Measurements from ENCODE around the gene CAV1.
A peak's percentile ranks its signal among the peaks of the same experiment; 100 is the strongest.

The CAV1 gene

GRCh38 chr7:116592445-116592844 is 67.6 kb downstream of the CAV1 start:
- TF ChIP-seq, protein P1, sequence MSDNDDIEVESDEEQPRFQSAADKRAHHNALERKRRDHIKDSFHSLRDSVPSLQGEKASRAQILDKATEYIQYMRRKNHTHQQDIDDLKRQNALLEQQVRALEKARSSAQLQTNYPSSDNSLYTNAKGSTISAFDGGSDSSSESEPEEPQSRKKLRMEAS (IDR thresholded peaks at IDR 0.05): no peak
- TF ChIP-seq TEAD4 (IDR thresholded peaks at IDR 0.05) (no peak), ZBTB7A (IDR thresholded peaks at IDR 0.05; ENCODE audit: low read depth) (no peak), TCF12 (IDR thresholded peaks at IDR 0.05; ENCODE audit: low read depth) (no peak), FOXM1 (IDR thresholded peaks at IDR 0.05; ENCODE audit: borderline replicate concordance, low read depth) (no peak), EGR1 (IDR thresholded peaks at IDR 0.05) (no peak), TAF1 (IDR thresholded peaks at IDR 0.05; ENCODE audit: low read depth) (no peak), RAD21 (IDR thresholded peaks at IDR 0.05; ENCODE audit: low read depth) (no peak), CEBPB (IDR thresholded peaks at IDR 0.05) (no peak), EP300 (IDR thresholded peaks at IDR 0.05; ENCODE audit: borderline replicate concordance) (no peak), YY1 (IDR thresholded peaks at IDR 0.05; ENCODE audit: low read depth) (no peak), USF1 (IDR thresholded peaks at IDR 0.05) (no peak)

GRCh38 chr7:116593359-116594075 is 68.7 kb downstream of the CAV1 start:
- TF ChIP-seq TCF12 (IDR thresholded peaks at IDR 0.05; ENCODE audit: low read depth) (no peak), CEBPB (IDR thresholded peaks at IDR 0.05) (no peak), ZBTB7A (IDR thresholded peaks at IDR 0.05; ENCODE audit: low read depth) (no peak), FOXM1 (IDR thresholded peaks at IDR 0.05; ENCODE audit: borderline replicate concordance, low read depth) (no peak), USF1 (IDR thresholded peaks at IDR 0.05) (no peak), TAF1 (IDR thresholded peaks at IDR 0.05; ENCODE audit: low read depth) (no peak), TEAD4 (IDR thresholded peaks at IDR 0.05) (no peak), NFIC (IDR thresholded peaks at IDR 0.05) (no peak), CREB1 (IDR thresholded peaks at IDR 0.05; ENCODE audit: low read depth) (no peak), YY1 (IDR thresholded peaks at IDR 0.05; ENCODE audit: low read depth) (no peak), EGR1 (IDR thresholded peaks at IDR 0.05) (no peak), RAD21 (IDR thresholded peaks at IDR 0.05; ENCODE audit: low read depth) (no peak), EP300 (IDR thresholded peaks at IDR 0.05; ENCODE audit: borderline replicate concordance) (no peak)
- TF ChIP-seq, protein P1 (IDR thresholded peaks at IDR 0.05): no peak
- TF ChIP-seq, protein P2, sequence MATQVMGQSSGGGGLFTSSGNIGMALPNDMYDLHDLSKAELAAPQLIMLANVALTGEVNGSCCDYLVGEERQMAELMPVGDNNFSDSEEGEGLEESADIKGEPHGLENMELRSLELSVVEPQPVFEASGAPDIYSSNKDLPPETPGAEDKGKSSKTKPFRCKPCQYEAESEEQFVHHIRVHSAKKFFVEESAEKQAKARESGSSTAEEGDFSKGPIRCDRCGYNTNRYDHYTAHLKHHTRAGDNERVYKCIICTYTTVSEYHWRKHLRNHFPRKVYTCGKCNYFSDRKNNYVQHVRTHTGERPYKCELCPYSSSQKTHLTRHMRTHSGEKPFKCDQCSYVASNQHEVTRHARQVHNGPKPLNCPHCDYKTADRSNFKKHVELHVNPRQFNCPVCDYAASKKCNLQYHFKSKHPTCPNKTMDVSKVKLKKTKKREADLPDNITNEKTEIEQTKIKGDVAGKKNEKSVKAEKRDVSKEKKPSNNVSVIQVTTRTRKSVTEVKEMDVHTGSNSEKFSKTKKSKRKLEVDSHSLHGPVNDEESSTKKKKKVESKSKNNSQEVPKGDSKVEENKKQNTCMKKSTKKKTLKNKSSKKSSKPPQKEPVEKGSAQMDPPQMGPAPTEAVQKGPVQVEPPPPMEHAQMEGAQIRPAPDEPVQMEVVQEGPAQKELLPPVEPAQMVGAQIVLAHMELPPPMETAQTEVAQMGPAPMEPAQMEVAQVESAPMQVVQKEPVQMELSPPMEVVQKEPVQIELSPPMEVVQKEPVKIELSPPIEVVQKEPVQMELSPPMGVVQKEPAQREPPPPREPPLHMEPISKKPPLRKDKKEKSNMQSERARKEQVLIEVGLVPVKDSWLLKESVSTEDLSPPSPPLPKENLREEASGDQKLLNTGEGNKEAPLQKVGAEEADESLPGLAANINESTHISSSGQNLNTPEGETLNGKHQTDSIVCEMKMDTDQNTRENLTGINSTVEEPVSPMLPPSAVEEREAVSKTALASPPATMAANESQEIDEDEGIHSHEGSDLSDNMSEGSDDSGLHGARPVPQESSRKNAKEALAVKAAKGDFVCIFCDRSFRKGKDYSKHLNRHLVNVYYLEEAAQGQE (IDR thresholded peaks at IDR 0.05; ENCODE audit: low read depth): no peak

DNA sequence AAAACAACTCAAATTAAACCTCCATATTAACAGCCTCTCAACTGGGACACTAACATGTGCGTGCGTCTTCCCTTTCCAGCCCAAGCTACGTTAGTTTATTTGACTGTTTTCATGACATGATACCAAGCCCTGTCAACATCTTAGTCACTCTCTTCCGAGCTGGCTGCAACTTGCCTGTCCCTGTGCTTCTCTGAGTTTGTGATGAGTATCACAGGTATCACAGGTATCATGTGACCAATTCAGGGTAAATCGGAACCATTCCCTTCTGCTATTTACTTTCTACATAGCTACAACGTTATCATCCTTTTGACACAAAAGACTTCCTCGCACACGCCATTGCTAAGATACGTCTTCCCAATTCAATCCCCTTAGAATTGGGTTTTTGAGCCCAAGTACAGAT is 70.2 kb downstream of the CAV1 start:
- TF ChIP-seq FOXM1 (IDR thresholded peaks at IDR 0.05; ENCODE audit: borderline replicate concordance, low read depth) (no peak), TEAD4 (IDR thresholded peaks at IDR 0.05) (no peak)
- TF ChIP-seq, protein P1 (IDR thresholded peaks at IDR 0.05): no peak

DNA sequence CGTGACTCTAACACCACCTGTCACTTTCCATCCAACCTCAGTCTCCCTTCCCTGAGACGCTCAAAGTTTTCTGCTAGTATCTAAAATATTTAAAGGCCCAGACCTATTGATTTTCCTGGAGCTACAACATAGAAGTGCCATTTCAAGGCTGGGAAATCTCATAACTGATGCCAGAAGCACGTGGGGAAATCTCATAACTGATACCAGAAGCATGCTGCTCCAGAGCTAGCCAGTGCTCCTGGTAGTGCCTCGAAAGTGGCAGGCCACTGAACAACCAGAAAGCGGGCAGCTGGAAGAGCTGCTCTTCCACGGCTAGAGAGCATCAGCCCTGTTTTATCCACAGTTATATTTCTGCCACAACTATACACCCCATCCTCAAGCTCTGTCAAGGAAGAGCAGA is 72.5 kb downstream of the CAV1 start:
- TF ChIP-seq CEBPB (IDR thresholded peaks at IDR 0.05): no peak
- TF ChIP-seq, protein P1 (IDR thresholded peaks at IDR 0.05): no peak
- TF ChIP-seq RAD21 (IDR thresholded peaks at IDR 0.05; ENCODE audit: low read depth): no peak
- no peak for TF ChIP-seq EGR1 (IDR thresholded peaks at IDR 0.05)
- TF ChIP-seq TCF12 (IDR thresholded peaks at IDR 0.05; ENCODE audit: low read depth): no peak
- TF ChIP-seq, protein P2 (IDR thresholded peaks at IDR 0.05; ENCODE audit: low read depth): no peak

- TF ChIP-seq EGR1 (IDR thresholded peaks at IDR 0.05) (no peak), RAD21 (IDR thresholded peaks at IDR 0.05; ENCODE audit: low read depth) (peak; percentile 47), TEAD4 (IDR thresholded peaks at IDR 0.05) (no peak), ZBTB7A (IDR thresholded peaks at IDR 0.05; ENCODE audit: low read depth) (no peak)
These were observed 73.4 kb downstream of the CAV1 start for GRCh38 chr7:116598278-116598677.

DNA sequence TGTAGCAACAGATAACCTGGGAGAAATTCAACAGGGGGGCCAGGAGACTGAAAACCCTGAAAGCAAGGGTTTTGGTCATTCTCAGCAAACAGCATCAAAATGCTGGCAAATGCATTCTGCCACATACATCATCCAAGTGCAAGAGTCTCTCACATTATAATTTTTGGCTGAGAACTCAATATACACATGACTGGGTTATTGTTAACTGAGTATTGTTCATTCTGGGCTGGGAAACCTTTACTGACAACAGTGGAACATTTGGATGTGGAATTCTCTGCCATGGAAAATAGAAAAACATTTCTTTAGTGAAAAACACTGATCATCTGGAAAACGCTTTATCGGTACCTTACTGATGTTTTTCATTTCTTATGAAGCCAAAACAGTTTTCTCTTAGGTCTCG is 74.0 kb downstream of the CAV1 start:
- no peak for TF ChIP-seq NFIC (IDR thresholded peaks at IDR 0.05)
- TF ChIP-seq YY1 (IDR thresholded peaks at IDR 0.05; ENCODE audit: low read depth): no peak
- TF ChIP-seq FOXM1 (IDR thresholded peaks at IDR 0.05; ENCODE audit: borderline replicate concordance, low read depth): no peak
- TF ChIP-seq TCF12 (IDR thresholded peaks at IDR 0.05; ENCODE audit: low read depth): no peak
- no peak for TF ChIP-seq TEAD4 (IDR thresholded peaks at IDR 0.05)
- no peak for TF ChIP-seq ZBTB7A (IDR thresholded peaks at IDR 0.05; ENCODE audit: low read depth)
- TF ChIP-seq RAD21 (IDR thresholded peaks at IDR 0.05; ENCODE audit: low read depth): no peak
- no peak for TF ChIP-seq CREB1 (IDR thresholded peaks at IDR 0.05; ENCODE audit: low read depth)
